Stimulated activated CD4-positive, alpha-beta T cell treated with anti-CD3 and anti-CD28 coated beads, Interleukin-15, amount 100 ng/mL, for 48 hours (primary cell): ENCODE measurements around the gene TELO2.
A peak's percentile ranks its signal among the peaks of the same experiment; 100 is the strongest.

ENCODE experiments used
- DNase-seq, 2 donors: peaks; one replicate each; pipeline ENCODE4 v3.0.0-alpha.2; 2020; ENCODE audit warnings: low read depth in 2 of 2

Gene TELO2

DNA sequence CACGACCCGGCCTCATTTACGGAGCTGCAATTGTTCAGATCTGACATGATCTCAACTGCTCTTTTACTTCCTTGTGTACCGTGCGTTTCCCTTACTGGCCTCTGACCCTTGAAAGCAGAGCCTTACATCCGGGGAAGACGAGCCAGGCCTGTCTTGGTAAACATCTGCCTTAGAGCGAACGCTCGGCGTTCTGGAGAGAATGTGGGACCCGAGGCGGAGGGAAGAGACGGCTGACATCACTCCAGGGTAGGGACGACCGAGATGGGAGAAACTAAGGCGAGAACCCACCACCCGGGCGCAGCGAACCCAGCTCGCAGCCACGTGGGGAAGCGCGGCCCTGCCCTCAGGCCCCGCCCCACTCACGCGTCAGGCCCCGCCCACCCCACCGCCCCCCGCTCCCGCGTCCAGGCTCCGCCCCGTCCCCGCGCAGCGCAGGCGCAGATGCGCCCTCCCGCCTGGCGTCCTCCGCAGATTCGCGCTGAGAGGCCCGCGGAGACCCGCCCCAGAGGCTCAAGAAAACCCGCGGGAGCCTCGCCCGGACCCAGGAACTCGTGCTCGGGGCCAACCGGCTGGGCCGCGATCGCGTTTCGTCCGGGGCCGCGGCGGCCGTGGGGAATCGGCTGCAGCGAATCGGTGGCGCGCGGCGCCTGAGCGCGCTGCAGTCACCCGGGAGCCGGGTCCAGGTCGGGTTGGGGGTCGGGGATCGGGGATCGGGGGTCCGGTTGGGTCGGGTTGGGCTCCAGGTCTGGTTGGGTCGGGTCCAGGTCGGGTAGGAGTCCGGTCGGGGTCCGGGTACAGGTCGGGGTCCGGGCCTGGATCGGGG is at the start of gene TELO2:
Gene TELO2 (plus strand): TSS at position 438 of the 823 bp plus-strand sequence. CDS start 922 bp downstream, outside the sequence.
- DNase-seq, result peak; percentile 73 to 83

DNA sequence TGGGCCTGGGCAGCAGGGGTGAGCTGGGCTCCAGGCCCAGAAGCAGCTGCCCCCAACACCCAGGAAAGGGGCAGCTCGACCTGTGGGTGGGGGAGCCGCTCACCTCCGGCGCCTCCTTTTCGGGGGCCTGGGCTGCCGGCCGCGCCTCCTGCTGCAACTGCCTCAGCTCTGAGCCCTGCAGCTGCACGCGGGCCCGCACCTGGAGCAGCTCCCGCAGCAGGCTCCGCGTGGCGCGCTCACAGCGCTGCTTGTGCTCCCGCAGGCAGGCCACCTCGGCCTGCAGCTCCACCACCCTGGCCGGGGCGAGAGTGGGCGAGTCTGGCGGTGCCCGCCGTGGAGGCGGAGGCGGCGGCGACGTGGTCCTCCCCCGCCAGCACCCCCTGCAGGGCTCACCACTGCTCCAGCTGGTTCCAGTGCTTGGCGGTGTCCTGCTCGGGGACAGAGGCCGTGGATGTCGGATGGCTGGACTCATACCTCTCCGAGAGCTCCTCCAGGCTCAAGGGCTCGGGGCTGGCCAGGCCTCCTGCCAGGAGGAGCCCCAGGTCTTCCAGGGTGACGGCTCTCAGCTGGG is 49.7 kb upstream of the TELO2 start:
- DNase-seq, result no peak

DNA sequence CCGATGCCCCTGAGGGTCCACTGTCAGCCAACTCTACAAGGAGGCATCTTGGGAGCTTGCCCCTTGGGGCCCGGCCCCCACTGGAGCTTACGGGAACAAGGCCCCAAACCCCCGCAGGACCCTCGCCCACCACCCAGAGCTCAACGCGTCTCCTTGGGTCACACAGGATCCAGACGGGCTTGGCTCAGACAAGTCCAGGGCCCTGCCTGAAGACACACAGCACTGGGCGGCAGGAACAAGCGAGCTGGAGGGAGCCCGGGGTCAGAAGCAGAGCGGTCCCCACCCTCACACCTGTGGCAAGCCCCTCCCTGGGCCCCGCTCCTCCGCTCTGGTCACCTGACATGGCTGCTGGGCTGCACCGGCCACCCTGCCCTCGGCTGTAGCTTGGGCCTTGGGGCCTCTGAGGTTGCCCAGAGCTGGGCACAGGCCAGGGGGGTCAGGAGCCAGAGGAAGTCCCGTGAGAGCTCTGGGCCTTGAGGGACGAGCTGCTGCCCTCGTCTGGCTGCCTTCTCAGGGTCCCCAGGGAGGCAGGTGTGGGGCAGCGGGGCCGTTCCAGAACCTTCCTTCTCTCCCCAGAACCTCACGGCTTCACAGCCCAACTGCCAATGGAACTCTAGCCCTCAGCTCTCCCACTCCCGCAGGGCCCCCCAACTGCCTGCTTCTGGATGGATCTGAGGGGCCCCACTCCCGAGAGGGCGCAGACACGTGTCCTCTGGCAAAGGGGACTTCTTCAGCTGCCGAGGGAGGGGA is 49.0 kb upstream of the TELO2 start, which contains the start of gene CCDC154:
Gene CCDC154 (minus strand): TSS at position 577 of the 750 bp plus-strand sequence. CDS start 234 bp downstream, at position 343.
- no peak for DNase-seq

DNA sequence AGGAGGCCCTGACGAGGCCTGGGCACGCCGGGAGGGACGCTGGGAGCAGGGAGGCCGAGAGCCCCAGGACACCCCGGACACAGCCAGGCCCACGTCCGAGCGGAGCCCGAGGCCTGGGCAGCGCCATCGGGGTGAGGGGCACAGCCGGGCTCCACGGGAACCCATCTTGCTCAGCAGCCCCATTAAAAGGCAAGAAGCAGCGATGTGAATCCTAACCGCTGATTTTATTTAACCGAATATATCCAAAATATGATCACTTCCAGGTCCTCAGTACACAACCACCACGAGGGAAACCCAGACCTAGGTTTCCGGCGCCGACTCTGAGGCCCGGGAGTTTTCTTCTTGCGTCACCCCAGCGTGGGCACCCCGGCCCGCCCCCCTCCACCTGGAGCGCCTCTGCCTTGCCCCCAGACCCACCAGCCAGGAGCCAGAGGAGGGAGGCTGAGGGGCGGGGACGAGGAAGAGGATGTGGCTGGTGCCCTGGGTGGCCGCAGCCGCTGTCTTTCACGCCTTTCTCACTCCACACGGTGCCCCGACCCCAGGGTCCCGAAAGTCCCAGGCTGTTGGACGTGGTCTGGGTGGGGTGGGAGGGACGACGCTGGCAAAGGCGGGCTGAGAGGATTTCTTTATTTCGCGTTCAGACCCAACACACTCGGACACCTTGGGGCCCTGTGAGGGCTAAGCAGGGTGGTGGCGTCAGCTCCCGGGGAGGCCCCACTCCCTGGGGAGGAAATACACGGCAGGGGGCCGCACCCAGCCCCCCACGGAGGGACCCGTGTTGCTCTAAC is 48.2 kb upstream of the TELO2 start:
- DNase-seq, result no peak

DNA sequence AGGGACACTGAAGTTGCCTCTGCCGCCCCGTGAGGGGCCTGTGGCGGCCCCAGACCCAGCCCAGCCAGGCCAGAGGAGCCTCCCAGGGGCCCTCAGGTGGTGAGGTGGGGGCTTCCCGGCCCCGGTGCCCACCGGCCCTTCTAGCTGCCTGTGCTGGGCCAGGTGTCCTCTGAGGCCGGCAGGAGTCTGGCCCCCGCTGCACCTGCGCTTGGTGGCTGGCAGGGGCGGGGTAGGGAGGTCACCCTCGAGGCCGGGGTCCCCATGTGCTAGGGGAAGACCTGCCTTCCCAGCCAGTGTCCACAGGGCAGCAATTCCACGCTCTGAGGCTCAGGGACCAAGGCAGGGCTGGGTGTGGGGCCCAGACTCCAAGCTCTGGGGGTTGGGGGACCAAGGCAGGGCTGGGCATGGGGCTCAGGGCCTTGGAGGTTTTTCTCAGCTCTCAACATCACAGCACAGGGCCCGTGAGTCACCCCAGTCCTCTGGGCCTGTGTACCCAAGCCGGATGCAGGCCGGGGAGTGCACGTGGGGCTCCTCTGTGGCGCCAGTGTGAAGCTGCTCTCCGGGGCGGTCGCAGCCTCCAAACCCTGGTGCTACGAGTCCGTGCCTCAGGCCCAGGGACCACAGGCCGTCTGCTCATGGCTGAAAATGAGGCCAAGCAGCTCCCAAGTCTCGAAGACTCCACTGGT is 47.5 kb upstream of the TELO2 start:
- no peak for DNase-seq

DNA sequence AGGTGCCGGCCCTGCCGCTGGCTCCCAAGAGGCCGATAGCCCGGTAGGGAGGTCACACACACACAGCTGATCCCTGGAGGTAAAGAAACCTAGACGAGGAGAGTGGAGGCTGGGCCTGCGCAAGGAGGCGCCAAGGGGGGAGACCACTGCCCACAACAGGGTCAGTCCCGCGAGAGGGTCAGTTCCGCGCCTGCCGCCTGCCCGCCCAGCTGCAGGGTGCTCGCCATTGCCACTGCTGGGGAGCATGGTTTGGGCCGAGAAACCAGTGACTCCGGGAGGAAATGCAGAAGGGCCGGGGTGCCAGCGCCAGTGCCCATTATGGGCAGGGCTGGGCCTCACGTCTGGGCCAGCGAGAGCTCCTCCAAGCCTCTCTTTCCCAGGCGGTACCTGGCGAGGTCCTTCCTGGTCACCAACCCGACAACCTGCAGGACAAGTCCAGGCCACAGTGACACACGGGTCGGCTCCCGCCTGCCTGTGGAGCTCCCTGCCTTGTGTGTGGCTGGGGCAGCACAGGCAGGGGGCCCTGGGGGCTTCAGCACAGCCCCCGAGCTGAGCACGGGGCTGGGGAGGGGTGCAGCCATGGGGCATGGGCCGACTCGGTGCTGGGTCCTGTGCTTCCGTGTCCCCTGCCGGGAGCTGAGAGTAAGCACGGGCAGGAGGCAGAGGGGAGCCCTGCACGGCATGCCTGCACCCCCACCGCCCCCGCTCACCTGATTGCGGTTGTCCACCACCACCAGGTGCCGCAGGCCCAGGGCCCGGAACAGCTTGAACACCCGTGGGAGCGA is 46.7 kb upstream of the TELO2 start:
- no peak for DNase-seq

DNA sequence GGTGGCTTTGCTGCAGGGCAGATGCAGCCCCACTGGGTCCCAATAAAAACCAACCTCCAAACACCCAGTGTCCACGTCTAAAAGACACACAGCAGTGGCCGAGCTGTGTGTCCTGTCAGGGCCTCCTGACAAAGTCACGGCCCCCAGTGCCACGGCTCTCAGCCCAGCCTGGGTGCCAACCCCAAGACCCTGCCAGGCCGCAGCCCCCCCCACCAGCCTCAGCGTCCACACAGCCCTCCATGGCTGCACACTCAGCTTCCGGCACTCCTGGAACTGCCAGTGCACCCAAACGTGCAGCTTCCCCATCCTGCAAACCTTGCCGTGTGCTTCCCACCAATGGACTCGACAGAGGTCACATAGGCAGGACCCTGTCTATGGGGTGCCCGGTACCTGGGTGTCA is 45.2 kb upstream of the TELO2 start:
- DNase-seq, result no peak

DNA sequence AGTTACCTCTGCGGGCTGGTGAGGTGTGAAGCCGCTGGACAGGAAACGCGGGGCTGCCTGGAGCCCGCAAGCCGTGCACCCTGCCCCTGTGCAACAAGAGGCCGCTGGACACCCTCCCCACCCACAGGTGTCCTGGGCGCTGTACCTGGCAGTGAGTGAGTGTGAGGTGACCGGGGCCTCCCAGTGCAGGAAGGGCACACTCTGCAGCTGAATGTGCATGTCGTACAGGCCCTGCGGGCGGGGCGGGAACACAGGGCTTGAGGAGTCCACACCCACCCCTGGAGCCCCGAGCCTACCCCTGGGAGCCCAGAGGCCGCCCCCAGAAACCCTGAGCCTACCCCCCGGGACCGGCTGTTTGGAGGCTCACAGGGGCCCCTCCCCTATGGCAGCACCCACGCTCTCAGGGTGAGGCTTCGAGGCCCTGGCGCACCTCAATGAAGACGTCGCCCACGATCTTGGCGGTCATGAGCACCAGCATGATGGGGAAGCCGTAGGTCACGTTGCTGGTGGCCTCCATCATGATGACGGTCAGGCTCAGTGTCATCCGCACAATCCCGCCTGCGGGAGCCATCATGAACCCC is 44.5 kb upstream of the TELO2 start:
- DNase-seq, result no peak

DNA sequence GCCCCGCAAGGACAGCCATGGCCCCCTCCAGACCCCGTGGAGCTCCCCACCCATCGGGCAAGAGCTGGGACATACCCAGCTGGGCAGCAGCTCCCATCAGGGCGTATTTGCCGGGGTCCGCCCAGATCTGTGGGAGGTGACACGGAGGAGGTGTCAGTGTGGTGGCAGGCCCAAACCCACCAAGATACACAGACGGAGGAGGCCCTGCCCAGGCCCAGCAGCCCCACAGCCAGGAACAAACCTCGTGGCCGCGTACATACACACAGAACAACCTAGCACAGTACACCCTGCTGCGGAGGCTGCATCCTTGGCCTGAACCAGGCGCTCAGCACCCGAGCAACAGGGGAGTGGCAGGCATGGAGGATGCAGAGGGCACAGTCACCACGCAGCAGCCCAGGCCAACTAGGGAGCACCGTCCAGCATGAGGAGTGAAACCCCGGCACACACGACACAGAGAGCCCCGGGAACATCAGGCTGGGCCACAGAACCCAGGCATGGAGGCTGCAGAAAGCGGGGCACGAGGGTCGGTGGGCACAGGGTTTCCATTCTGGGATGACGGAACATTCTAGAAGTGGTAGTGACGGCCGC is 43.9 kb upstream of the TELO2 start:
- no peak for DNase-seq

DNA sequence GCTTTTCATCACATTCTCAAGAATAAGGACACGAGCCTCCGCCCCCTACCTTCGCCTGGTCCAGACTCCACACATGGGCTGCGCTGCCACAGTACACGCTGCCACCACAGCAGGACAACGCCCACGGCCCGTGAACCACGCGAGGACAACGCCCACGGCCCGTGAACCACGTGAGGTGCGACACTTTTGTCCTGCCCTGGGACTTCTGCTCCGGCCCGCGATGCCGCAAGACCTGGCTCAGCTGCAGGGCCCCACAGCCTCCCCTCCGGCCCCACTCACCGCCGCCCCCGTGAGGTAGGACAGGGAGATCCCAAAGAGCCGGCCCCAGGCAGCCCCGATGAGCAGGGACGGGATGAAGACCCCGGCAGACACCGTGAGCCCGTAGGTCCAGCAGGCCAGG is 42.9 kb upstream of the TELO2 start:
- DNase-seq, result no peak

DNA sequence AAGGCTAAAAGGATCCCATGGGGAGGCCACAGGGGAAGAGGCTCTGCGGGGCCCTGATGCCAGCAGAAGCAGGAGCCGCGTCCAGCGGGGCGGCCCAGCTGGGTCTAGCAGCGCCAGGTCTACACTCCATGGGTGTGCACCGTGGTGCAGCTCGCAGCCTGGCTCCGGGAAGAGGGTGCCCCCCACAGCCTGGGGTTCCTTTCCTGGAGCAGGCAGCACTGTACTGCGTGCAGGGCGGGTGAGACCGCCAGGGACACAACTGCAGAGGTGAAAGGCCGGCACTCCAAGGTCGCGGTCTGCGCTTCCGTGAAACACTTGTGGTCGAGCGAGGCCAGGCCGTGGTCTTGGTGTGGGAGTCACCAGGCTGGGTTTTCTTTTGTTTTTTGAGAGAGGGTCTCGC is 42.3 kb upstream of the TELO2 start:
- DNase-seq, result no peak

DNA sequence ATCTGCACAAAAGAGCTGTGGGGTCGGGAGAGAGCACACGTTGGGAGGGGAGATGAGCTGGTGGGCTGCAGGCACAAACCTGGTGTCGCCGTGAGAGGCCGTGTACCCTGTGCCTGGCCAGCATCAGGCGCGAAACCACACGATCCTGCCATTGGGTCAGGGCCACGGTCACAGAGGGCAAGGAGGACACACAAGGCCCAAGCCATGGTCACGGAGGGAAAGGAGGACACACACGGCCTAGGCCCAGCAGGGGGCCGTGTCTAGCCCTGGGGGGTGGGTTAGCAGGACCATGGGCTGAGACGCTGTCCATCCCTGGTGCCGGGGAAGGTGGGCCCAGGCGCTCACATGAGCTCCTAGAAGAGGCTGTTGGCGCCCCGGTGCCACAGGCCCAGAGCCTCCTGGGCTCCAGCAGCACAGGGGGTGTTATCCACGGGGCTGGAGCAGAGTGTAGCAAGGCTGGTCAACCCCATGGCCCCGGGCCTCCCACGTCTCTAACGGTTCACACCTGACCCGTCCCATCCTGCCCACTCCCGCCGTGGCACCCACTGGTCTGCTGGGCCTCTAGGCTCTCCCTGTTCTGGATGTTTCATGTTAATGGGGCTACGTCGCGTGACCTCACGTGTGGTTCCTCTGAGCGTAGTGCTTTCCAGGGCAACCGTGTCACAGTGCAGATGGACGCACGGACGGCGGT is 41.3 kb upstream of the TELO2 start:
- no peak for DNase-seq

DNA sequence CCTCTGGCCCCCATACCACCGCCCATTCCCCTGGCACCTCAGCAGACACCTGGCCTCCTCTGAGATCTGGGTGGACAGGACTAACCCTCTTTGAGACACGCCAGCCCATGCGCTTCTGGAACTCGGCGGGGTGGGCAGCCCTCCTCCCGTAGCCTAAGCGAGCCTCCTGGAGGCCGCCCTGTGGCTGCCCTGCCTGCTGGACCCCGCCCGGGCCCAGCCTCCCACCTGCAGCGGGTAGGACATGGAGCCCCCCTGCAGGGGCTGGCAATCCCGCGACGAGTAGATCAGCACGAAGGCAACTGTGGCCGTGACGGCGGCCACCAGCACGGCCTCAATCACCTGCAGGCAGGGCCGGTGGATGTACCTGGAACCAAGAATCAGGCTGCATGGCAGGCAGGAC is 40.6 kb upstream of the TELO2 start:
- DNase-seq, result no peak

DNA sequence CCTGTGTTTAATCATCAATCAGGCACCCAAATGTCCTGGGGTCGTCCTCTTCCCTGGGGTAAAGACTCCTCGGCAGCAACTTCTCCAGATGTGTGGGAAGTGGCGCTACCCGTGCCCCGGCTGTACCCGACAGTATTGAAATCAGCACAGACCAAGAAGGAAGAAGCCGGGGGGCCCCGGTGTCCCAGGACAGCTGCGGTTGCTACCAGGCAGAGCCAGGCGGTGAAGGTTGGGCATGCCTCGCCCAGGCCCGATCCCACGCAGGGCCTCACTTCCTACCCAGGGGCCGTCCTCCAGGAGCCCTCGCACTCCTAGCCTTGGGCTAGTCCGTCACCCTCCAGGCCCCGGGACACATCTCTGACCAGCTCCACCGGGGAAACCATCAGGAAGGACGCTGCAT is 39.8 kb upstream of the TELO2 start:
- no peak for DNase-seq

DNA sequence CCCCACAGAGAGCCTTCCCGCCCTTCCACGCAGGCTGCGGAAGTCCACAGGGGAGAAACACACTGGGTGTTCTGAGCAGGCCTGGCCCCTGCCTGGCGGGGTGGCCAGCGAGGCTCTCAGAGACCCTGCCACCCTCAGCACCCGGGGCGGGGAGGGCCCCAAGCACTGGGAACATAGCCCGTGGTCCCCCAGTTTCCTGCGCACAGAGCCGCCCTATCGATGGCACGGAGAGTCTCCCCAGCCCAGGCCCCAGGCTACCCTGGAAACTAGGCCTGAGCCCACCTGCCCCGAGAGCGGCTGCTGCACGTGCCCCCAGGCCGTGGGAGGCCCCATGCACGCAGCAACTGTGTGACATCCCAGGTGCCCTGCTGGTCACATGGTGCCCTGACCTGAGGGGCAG is 38.6 kb upstream of the TELO2 start:
- no peak for DNase-seq

DNA sequence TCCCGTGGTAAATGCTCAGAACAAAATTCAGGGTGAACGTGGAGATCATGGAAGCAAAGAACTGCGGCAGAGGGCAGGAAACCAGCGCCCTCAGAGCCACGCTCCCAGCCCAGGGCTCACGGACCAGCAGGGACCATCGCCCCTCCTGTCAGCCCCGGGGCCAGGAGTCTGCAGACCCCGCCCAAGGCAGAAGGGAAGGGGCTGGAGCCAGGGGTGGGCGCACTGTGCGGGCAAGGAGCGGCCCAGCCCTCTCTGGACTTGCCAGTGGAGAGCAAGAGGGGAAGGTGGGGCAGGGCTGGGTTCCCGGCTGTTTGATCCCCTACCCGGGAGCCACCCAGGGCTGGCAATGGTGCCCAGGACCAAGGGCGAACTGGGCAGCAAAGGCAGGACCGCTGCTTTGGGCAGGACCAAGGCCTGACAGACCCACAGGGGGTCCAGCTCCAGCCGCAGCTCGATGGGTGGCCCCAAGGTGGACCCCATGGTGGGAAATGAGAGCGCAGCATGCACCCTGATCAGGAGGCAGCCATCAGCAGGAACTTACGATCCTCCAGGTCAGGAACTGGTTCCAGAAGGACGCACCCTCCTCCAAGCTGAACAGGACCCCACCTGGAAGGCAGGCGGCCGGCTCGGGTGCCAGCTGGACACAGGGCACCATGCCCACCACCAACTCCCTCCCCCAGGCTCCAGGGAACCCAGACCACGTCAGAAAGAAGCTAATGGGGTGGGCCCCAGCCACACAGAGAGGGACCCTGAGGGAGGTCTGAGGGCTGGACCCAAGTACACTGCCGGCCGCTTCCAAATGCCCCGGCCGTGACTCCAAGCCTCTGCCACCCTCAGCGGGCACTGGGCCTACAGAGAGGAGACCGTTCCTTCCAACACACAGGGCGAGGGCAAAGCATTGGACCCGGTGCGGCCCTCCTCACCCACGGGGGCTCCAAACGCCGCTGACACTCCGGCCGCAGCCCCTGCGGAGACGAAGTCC is 37.7 kb upstream of the TELO2 start:
- no peak for DNase-seq

DNA sequence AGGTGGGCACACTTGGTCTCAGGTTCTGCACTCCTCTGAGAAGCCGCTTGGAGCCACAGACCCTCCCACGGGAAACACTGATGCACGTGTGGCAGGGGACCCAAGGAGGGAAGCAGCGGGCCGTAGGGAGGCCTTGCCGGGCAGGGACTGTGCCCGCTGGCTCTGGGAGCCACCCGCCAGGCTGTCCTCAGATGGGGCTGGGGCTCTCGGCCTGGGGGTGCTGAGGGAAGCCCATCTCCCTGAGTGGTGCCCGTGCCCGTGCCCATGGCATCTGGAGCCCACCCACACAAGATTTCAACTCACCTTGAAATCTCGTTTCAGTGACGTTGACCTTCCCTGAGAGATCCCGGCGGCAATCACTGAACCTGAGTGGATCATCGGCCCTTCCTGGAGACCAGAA is 36.2 kb upstream of the TELO2 start:
- DNase-seq, result no peak
